Upper lobe of left lung (tissue), 6 donors: ENCODE measurements around the gene GRIK5. TPM values are rescaled to one million over a fixed set of nuclear protein-coding genes. Genes with fewer than 3 reads are reported as not detected.
"Not testable (repeated sequence)": the region's sequence is repeated elsewhere in the genome, so short reads cannot be mapped to it uniquely, and the experiment has no call there.

Source experiments
- ATAC-seq, 2 donors: fragments of 200-7000 bp; cut with Tn5 transposase; one replicate each; pipeline ENCODE4 v1.9.1; 2022; ENCODE audit warnings: mild to moderate bottlenecking in 2 of 2, moderate library complexity in 2 of 2; ENCODE audit not compliant: low FRiP score in 2 of 2
- DNase-seq, 2 donors: peaks; one replicate each; pipeline ENCODE4 v3.0.0-alpha.2; 2019 to 2020
- H3K27ac ChIP-seq, 4 donors: fragments of 200-600 bp; sonication (generic); one replicate each; pipeline ENCODE4 v1.5.1; 2016 to 2019
- H3K27me3 ChIP-seq, 4 donors: fragments of 200-600 bp; sonication (generic); one replicate each; pipeline ENCODE4 v1.5.1; 2017 to 2019
- H3K36me3 ChIP-seq, 4 donors: fragments of 200-600 bp; sonication (generic); one replicate each; pipeline ENCODE4 v1.5.1; 2016 to 2019
- H3K4me1 ChIP-seq, 4 donors: fragments of 200-600 bp; sonication (generic); one replicate each; pipeline ENCODE4 v1.5.1; 2018 to 2019
- H3K4me3 ChIP-seq, 4 donors: fragments of 200-600 bp; sonication (generic); one replicate each; pipeline ENCODE4 v1.5.1; 2017 to 2019; ENCODE audit warnings: mild to moderate bottlenecking in 2 of 4, moderate library complexity in 1 of 4
- H3K9me3 ChIP-seq, 4 donors: fragments of 200-600 bp; sonication (generic); one replicate each; pipeline ENCODE4 v1.5.1; 2018 to 2019
- EP300 ChIP-seq, 4 donors: sonication (generic); formaldehyde crosslinking; IDR thresholded peaks; one replicate each; pipeline ENCODE4 v1.5.1; 2017; ENCODE audit warnings: antibody characterized with exemption in 4 of 4, control low read depth in 2 of 4
- POLR2A ChIP-seq, 4 donors: fragments of 450-650 bp; IDR thresholded peaks; one replicate each; pipeline ENCODE4 v1.5.1; 2016 to 2017; ENCODE audit warnings: antibody characterized with exemption in 4 of 4, mild to moderate bottlenecking in 2 of 4
- POLR2AphosphoS5 ChIP-seq, 2 donors: sonication (generic); formaldehyde crosslinking; IDR thresholded peaks; one replicate each; pipeline ENCODE4 v1.5.1; 2017; ENCODE audit warnings: antibody characterized with exemption in 2 of 2
- WGBS, 2 donors: methylation state at CpG; one replicate each; pipeline ENCODE4 v1.1.5; 2017 to 2018; 5-methylcytosine and 5-hydroxymethylcytosine counted together
- total RNA-seq, 6 donors: library from RNA; depleted of rRNA in 4 of 6; stranded (reverse); fragments of >200 nt in 4 of 6; gene quantifications; one replicate each; pipeline versions ENCODE4 v1.1.0 to v1.2.1, GENCODE V29; 2016 to 2021
- TF ChIP-seq, protein P1 (sequence below), 6 experiments: fragments of 450-650 bp in 4 of 6; fragments of 200-600 bp in 2 of 6; sonication (generic) in 2 of 6; IDR thresholded peaks; one replicate each; pipeline ENCODE4 v1.5.1; 2016 to 2019; ENCODE audit warnings: antibody characterized with exemption in 6 of 6
- donor health status: DM: no; HTN: no; CAD: no; lungs with moderate emphysema.
- donor health status: DM: no; HTN: yes; CAD: no; lungs with severe emphysema.

The GRIK5 gene
- total RNA-seq, 6 donors from 2014 or later = 0.15 to 2.7 (median 0.54) TPM; not detected in 1

DNA sequence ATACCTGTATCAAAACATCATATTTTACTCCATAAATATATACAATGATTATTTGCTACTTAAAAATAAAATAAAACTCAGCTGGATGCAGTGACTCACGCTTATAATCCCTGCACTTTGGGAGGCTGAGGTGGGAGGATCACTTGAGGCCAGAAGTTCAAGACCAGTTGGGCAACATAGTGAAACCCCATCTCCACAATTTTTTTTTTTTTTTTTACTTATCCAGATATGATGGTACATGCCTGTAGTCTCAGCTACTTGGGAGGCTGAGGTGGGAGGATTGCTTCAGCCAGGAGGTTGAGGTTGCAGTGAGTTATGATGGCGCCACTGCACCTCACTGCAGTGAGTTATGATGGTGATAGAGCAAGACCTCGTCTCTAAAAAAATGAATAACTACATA, 39.9 kb upstream of the GRIK5 start:
- no peak for DNase-seq
- TF ChIP-seq EP300 (IDR thresholded peaks at IDR 0.05) = no peak
- TF ChIP-seq POLR2A (IDR thresholded peaks at IDR 0.05) = no peak
- TF ChIP-seq POLR2AphosphoS5 (IDR thresholded peaks at IDR 0.05) = no peak
- TF ChIP-seq, protein P1, sequence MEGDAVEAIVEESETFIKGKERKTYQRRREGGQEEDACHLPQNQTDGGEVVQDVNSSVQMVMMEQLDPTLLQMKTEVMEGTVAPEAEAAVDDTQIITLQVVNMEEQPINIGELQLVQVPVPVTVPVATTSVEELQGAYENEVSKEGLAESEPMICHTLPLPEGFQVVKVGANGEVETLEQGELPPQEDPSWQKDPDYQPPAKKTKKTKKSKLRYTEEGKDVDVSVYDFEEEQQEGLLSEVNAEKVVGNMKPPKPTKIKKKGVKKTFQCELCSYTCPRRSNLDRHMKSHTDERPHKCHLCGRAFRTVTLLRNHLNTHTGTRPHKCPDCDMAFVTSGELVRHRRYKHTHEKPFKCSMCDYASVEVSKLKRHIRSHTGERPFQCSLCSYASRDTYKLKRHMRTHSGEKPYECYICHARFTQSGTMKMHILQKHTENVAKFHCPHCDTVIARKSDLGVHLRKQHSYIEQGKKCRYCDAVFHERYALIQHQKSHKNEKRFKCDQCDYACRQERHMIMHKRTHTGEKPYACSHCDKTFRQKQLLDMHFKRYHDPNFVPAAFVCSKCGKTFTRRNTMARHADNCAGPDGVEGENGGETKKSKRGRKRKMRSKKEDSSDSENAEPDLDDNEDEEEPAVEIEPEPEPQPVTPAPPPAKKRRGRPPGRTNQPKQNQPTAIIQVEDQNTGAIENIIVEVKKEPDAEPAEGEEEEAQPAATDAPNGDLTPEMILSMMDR (IDR thresholded peaks at IDR 0.05) = no peak
- Histone ChIP-seq H3K9me3 (no peaks in the 10 kb centered on the region), H3K27ac (no peak overlapping the region), H3K4me1 (peaks cover 0 to 4% (median 0%) of the 10 kb centered on the region in 4 donors), H3K4me3 (no peak overlapping the region), H3K36me3 (no peaks in the 10 kb centered on the region), H3K27me3 (no peaks in the 10 kb centered on the region)
- no peak for ATAC-seq
- WGBS, 2 donors = 77 to 79% methylated on average over 3 of the region's 3 CpGs

DNA sequence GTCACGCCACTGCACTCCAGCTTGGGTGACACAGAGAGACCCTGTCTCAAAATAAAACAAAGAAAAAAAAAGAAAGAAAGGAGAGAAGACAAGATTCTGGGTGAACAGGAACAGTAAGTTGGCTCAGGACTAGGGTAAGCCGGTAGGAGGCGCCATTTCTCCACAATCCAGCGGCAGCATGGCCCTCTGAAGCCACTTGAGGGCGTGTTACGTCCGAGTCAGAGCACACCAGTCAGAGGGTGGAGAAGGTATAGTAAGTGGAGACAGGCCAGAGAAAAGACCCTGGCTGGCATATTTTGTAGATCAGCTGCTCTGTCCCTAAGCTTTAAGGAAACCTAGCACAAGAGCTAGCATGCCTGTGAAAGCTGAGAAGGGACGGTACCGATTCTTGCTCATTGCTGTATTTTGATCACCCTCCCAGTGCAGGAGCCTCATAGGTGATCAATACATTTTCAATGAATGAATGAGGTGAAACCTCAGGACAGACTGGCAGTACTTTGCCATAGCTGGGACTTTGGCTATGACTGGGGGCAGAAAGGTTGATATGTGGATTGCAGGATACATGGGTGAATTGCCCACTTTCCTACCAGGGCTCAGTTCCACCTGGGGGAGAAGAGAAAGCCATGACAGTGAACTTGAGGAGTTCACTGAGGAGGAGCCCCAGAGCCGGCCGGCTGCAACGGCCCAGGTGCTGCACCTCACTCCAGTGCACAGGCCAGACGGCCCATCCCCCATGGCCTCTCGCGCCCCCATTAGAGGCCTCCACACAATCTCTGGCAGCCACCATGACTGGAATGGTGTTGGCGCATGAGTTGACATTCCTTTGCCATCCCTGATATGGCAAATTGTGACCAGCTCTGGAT, 38.8 kb upstream of the GRIK5 start:
- TF ChIP-seq POLR2A (IDR thresholded peaks at IDR 0.05) = no peak
- TF ChIP-seq POLR2AphosphoS5 (IDR thresholded peaks at IDR 0.05) = no peak
- TF ChIP-seq, protein P1 (IDR thresholded peaks at IDR 0.05) = peak; percentile 79 to 89 (median 85)
- H3K4me3 ChIP-seq = no peak overlapping the region
- 25 to 32% methylated on average over 15 of the region's 16 CpGs for WGBS, 2 donors
- H3K27ac ChIP-seq = no peak overlapping the region
- ATAC-seq (peak; percentile 87 to 94), DNase-seq (peak in 1 of 2 donors; percentile 88)
- H3K36me3 ChIP-seq = no peaks in the 10 kb centered on the region
- H3K4me1 ChIP-seq = peaks cover 0 to 4% (median 0%) of the 10 kb centered on the region in 4 donors
- no peaks in the 10 kb centered on the region for H3K9me3 ChIP-seq
- no peaks in the 10 kb centered on the region for H3K27me3 ChIP-seq

DNA sequence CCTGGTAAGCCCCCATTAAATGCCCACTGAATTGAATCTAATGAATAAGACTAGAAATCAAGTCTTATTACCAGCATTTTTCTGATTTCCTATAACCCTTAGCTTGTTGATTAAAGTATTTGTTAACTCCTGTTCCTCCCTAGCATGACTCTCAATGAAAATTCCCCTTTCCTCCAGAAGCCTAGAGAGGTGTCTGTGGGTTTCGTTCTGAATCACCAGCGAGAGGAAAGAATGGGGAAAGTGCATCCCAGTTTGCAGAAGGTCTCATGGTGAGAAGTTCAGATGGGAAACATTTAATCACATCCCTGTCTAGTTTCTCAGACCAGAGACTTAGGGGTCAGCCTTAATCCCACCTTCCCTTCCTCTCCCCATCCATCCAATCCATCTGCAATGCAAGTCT, 35.4 kb upstream of the GRIK5 start:
- 64 to 75% methylated on average over 2 of the region's 2 CpGs for WGBS, 2 donors
- no peaks in the 10 kb centered on the region for H3K9me3 ChIP-seq
- TF ChIP-seq POLR2AphosphoS5 (IDR thresholded peaks at IDR 0.05) = no peak
- TF ChIP-seq EP300 (IDR thresholded peaks at IDR 0.05) = no peak
- no peak for TF ChIP-seq POLR2A (IDR thresholded peaks at IDR 0.05)
- TF ChIP-seq, protein P1 (IDR thresholded peaks at IDR 0.05) = no peak
- DNase-seq (no peak), ATAC-seq (no peak)
- H3K27ac ChIP-seq = no peak overlapping the region
- H3K4me3 ChIP-seq = no peak overlapping the region
- H3K27me3 ChIP-seq = no peaks in the 10 kb centered on the region
- H3K4me1 ChIP-seq = peaks cover 0 to 4% (median 0%) of the 10 kb centered on the region in 4 donors
- no peaks in the 10 kb centered on the region for H3K36me3 ChIP-seq

DNA sequence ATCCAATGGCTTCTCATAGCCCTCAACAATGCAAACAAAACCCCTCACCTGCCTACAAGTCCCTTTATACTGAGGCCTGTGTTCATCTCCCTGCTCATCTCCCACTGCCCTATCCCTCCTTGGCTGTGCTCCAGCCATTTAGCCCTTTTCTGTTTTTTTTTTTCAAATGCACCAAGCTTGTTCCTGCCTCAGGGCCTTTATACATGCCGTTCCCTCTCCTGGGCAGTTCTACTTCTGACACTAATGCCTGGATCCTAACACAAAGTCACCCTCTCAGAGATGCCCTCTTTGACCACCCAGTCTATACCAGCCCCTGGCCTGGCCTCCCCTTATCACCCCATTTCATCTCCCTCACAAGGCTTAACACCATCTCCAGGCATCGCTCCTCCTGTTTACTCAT, 32.9 kb upstream of the GRIK5 start:
- Histone ChIP-seq H3K4me3 (no peak overlapping the region), H3K4me1 (no peaks in the 10 kb centered on the region), H3K27me3 (no peaks in the 10 kb centered on the region), H3K9me3 (no peaks in the 10 kb centered on the region), H3K27ac (no peak overlapping the region), H3K36me3 (no peaks in the 10 kb centered on the region)
- WGBS, 2 donors = 84 to 87% methylated on average over 2 of the region's 2 CpGs
- TF ChIP-seq EP300 (IDR thresholded peaks at IDR 0.05) (no peak), POLR2A (IDR thresholded peaks at IDR 0.05) (no peak), POLR2AphosphoS5 (IDR thresholded peaks at IDR 0.05) (no peak)
- TF ChIP-seq, protein P1 (IDR thresholded peaks at IDR 0.05) = no peak
- ATAC-seq = no peak
- DNase-seq = no peak

DNA sequence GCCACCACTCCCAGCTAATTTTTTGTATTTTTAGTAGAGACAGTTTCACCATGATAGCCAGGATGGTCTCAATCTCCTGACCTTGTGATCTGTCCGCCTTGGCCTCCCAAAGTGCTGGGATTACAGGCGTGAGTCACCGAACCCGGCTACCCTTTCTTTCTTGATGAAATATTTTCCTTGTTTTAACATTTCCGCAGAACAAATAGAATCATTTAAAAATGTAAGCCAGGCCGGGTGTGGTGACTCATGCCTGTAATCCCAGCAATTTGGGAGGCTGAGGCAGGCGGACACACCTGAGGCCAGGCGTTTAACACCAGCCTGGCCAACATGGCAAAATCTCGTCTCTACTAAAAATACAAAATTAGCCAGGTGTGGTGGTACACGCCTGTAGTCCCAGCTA, 30.2 kb upstream of the GRIK5 start:
- H3K9me3 ChIP-seq, H3K4me1 ChIP-seq, H3K4me3 ChIP-seq, H3K27me3 ChIP-seq, H3K36me3 ChIP-seq, ATAC-seq, H3K27ac ChIP-seq, DNase-seq: not testable (repeated sequence)
- 92 to 95% methylated on average over 10 of the region's 10 CpGs for WGBS, 2 donors
